GM21390 (cell line): ENCODE data around the gene PDE6C.
A peak's percentile ranks its signal among the peaks of the same experiment; 100 is the strongest.

Experiments used
- ATAC-seq: cut with Tn5 transposase; IDR thresholded peaks from one replicate; pipeline ENCODE4 v1.9.1; 2021; ENCODE audit not compliant: unreplicated experiment

PDE6C gene

GRCh38 chr10:93593749-93594148 is 18.6 kb upstream of the PDE6C start:
- ATAC-seq = no peak

DNA sequence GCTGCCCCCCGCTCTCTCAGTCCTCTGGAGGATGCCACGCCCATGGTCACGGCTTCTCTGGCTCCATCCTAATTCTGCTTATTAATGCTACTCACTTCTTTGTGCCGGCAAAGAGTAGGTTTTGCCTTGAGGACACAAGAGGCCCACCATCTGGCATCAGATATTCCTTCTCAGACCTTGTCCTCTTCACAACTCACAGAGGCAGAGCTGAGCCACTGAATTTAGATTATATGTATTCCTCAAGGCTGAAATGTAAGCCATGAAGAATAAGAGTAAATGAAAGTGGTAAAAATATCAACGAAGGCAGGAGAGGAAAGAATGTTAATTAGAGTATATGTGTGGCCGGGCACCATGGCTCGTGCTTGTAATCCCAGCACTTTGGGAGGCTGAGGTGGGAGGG is 17.8 kb upstream of the PDE6C start:
- no peak for ATAC-seq

DNA sequence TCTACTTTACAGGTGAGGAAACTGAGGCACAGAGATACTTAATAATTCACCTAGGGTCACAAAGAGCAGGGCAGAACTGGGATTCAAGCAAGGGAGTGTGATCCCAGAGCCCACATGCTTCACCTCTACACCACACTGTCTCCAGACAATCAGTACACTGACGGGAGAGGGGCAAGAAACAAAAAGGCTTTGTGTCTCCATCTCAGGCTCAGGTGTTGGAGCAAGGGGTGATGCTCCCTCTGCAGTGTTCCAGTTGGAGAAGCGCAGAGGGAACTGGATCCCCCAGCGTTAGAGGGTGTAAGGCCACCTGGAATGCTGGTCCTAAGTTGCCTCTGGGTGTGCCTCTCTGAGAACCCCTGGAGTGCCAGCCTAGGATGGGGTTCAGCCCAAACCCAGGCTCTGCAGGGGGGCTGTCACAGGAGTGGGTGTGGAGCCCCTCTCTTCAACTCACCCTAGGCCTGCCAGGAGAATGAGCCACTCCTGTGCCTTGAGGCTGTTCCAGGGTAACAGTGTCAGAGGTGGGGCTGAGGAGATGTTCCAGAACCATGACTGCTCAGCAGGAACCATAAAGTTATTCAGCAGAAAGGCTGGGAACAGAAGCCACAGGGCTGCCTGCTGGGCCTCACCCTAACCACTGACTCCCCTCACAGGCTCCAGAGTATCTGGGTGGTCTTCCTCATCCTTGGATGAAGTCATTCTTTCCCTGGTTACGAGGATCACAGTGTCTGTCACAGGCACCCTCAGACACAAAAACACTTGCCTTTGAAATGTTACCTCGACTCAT is 16.8 kb upstream of the PDE6C start:
- ATAC-seq = no peak

GRCh38 chr10:93596539-93596938 is 15.8 kb upstream of the PDE6C start:
- ATAC-seq = no peak

GRCh38 chr10:93597075-93597599 is 15.2 kb upstream of the PDE6C start:
- no peak for ATAC-seq

DNA sequence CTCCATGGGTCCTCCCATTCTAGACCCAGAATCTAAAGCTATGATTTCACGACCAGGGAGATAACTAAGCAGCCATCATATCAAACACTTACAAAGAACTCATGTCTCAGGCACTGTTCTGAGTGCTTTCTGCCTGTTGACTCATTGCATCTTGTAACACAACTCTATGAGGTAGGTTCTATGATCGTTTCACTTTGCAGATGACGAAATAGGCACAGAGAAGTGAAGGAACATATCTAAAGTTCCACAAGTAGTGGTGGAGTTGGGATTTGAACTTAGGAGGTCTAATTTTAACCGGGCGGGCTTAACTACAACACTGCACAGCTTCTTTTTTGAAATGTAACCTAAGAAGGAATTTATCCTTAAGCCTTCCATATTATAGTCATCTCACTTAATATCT is 14.2 kb upstream of the PDE6C start:
- no peak for ATAC-seq

- ATAC-seq = no peak
Measured at GRCh38 chr10:93599335-93599734, 13.0 kb upstream of the PDE6C start.

- no peak for ATAC-seq
Measured at GRCh38 chr10:93599778-93600177, 12.6 kb upstream of the PDE6C start.

DNA sequence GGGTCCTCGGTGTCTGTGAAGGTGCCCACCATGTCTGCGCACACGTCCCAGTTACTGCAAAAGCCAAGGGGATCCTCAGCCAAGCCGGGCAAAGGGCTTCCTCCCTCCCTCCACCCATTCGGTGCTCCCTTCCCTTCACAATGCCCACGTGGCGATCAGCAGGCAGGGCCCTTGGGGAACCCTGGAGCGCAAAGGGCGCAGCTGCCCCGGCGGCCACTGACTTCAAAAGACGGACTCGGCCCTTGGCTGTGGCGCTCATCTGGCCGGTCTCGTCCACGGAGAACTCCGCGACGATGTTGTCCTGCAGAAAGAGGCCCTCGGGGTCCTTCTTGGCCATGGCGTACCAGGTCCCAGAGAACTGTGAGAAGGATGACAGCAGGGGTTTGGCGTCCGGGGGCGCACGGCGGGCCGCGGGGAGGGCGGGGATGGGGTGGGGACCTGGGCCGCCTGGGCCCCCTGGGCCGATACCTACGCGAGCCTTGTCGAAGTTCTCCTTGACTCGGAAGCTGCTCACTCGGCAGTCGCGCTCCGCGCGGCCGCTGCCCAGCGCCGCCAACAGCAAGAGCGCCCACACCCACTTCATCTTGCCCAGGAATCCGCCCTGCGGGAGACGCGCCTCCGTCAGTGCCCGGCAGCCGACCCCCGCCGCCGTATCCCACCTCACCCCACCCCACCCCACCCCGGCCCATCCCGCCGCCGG is 11.7 kb upstream of the PDE6C start:
- ATAC-seq = no peak

- ATAC-seq = no peak
Measured at GRCh38 chr10:93601146-93601773, 11.1 kb upstream of the PDE6C start, which contains the start of gene RBP4. RBP4 (minus strand) TSS chr10:93601235; CDS start chr10:93601028, 207 bp downstream.

DNA sequence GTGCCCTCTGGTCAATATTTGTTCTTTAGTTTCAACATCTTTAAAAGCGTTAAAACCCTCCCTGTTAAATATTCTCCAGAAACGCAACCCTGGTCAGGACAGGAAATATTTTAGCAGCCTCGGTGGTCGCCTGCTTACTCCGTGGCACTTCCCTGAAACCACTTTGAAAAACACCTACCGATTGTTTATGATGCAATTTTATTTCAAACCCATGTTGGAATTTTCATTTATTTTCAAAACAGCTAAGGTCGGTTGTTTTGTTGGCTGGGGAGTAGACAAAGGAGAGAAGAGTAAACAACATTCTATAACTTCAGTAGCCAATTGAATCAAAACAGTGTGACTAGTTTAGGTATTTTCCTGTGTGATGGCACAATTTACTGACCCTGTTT is 10.6 kb upstream of the PDE6C start:
- no peak for ATAC-seq

GRCh38 chr10:93603023-93603422 is 9.3 kb upstream of the PDE6C start:
- no peak for ATAC-seq

DNA sequence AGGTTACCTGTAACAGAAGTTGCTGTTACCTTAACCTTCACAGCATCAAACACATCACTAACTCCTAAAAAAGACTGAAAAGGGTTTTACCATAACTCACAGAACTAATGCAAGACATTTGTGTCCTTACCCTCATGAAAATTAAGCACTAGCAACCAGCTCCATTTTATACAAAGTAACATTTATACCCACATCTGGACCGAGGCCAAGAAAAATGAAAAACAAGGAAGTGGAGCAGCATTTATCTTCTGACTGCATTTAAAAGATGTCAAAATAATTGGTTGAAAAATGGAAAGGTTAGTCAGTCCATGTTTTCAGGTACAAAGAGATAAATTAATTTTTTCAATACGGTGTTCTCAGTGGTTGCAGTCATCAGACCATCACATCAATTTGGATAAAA is 8.2 kb upstream of the PDE6C start:
- ATAC-seq = no peak

- ATAC-seq = no peak
Measured at GRCh38 chr10:93608421-93608820, 3.9 kb upstream of the PDE6C start.

DNA sequence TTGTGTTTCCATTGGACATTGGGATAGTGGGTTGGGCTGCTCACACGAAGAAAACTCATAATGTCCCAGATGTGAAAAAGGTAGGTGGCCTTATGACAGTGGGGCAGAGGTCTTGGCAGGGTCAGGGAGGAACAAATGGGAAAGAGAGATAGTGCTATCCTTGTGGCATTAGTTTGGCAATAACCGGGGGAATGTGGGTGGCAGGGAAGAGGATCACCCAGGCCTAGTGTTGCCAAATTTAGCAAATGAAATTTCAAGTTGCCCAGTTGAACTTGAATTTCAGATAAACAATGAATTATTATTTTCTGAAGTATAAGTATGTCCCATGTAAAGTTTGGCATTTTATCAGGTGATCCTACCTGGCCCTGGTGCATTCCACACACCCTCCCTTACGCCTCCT is 789 bp downstream of the PDE6C start:
- ATAC-seq = no peak

DNA sequence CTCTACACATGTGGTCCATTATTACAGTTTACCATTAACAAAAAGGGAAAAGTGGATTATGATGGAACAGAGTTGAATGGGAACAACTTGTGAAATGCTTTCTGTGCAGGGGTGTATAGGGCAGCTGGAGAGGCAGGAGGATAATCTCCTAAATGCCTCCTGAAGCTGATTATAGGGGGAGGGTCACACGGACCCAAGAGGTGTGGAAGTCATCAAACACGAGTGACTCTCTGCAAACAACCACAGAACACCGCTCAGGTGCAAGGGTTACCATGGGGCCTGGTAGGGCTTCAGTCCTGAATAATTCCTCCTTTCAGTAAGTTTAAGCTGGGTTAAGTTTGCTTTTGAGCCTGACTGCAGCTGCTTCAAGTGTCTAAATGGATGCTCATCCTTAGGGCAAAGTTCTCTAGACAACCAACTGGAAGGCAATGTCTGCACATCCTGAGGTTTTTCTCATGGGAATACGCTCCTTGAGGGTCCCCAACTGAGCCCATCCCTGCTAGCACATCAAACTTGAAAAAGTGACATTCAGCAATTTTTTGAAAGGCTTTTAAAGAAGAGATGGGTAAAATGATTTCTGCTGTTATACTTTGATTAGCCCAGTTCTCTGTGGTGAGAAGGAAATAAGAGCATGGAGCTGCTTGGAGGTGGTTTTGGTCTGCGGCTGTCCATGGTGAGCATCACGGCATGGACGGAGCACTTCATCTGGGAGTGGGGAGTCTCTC is 1.9 kb downstream of the PDE6C start:
- no peak for ATAC-seq

GRCh38 chr10:93615576-93616235 is 3.4 kb downstream of the PDE6C start:
- no peak for ATAC-seq

DNA sequence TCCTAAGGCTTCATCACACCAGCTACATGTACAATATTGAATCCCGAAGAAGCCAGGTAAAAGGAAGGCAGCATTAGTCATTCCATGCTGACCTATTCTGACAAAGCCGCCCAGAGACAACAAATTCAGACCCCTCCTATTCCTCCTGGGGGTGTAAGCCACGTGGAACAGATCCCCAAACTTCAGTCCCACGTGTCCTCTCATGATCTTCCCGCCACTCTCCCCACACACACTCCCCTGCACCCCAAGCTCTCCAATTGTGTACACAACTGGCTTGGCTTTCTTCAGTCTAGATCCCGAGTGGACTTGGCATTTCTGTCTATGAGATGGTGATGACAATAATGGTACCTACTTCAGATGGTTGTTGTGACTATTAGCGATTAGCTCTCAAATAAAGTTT is 8.6 kb downstream of the PDE6C start:
- no peak for ATAC-seq

GRCh38 chr10:93622942-93623341 is 10.6 kb downstream of the PDE6C start:
- peak; percentile 70 for ATAC-seq

DNA sequence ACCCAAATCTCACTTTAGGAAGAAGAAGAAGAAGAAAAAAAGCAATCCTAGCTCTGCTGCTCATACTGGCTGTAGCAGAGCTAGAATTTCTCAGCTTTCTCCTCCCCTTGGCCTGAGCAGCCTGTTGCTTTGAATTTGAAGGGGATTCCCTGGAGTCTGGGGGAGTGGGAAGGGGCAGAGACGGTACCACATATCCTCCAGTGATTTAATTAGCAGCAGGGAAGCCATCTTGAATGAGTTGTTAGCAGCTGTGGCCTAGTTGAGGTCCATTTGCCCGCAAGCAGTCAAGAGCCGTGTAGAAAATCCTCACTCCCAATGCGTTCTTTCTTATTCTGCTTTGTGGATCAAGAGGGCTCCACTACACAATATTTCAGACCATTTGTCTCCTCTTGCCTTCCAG is 16.5 kb downstream of the PDE6C start:
- ATAC-seq = no peak
